Keratinocyte (primary cell): ENCODE results near the gene CSNK1G1.

Source experiments
- EZH2 ChIP-seq: IDR thresholded peaks from one replicate; pipeline ENCODE4 v1.6.1; 2012; ENCODE audit warnings: inconsistent platforms, mild to moderate bottlenecking, low read length, moderate library complexity
- TF ChIP-seq, protein P1 (sequence below), 3 experiments: IDR thresholded peaks in 1 of 3; conservative IDR thresholded peaks in 1 of 3; optimal IDR thresholded peaks in 1 of 3; 2 replicates in 2 of 3; 3 replicates in 1 of 3; pipeline versions ENCODE3 to v1.5.1; 2011; ENCODE audit warnings: low read length in 3 of 3, mild to moderate bottlenecking in 3 of 3, moderate library complexity in 2 of 3, control low read depth in 1 of 3, inconsistent platforms in 1 of 3; ENCODE audit not compliant: insufficient read depth in 2 of 3; ENCODE audit errors: extremely low read depth in 1 of 3

DNA sequence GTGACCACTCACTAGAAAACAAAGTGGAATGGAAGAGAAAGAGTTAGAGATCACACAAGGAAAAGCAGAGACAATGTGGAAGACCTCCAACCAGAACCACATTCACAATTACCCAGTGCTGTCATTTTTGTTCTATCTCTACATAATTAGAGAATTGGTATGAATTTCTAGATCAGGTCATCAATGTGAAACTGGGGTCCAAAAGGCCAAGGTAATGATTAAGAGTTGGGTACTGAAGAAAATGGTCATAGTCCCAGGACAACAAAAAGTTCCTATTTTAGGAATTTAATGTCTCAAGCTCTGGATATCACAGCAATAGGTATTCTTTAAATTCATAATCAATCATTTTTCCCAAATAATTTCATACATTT is 108.5 kb downstream of the CSNK1G1 start:
- TF ChIP-seq, protein P1, sequence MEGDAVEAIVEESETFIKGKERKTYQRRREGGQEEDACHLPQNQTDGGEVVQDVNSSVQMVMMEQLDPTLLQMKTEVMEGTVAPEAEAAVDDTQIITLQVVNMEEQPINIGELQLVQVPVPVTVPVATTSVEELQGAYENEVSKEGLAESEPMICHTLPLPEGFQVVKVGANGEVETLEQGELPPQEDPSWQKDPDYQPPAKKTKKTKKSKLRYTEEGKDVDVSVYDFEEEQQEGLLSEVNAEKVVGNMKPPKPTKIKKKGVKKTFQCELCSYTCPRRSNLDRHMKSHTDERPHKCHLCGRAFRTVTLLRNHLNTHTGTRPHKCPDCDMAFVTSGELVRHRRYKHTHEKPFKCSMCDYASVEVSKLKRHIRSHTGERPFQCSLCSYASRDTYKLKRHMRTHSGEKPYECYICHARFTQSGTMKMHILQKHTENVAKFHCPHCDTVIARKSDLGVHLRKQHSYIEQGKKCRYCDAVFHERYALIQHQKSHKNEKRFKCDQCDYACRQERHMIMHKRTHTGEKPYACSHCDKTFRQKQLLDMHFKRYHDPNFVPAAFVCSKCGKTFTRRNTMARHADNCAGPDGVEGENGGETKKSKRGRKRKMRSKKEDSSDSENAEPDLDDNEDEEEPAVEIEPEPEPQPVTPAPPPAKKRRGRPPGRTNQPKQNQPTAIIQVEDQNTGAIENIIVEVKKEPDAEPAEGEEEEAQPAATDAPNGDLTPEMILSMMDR (optimal IDR thresholded peaks at IDR 0.05 in 1 of 3, IDR thresholded peaks at IDR 0.05 in 1 of 3, conservative IDR thresholded peaks at IDR 0.05 in 1 of 3; ENCODE audit: extremely low read depth in 1 of 3, insufficient read depth in 2 of 3, low read length in 3 of 3) = no peak
- TF ChIP-seq EZH2 = no peak
